C4-2B (cell line): ENCODE data around the gene LRCH3.
"Not testable (repeated sequence)": the region's sequence is repeated elsewhere in the genome, so short reads cannot be mapped to it uniquely, and the experiment has no call there.

ENCODE experiments used
- CTCF ChIP-seq: fragments of 450-650 bp; conservative IDR thresholded peaks from 2 replicates; pipeline ENCODE4 v1.5.1; 2017; ENCODE audit warnings: mild to moderate bottlenecking
- ZFX ChIP-seq: fragments of 450-650 bp; IDR thresholded peaks from 2 replicates; pipeline ENCODE4 v1.6.1; 2017

GRCh38 chr3:197884330-197884729 lies 93.3 kb downstream of the LRCH3 start:
- TF ChIP-seq CTCF, ZFX: not testable (repeated sequence)
